Measurements from ENCODE around the gene NT5C1A.

DNA sequence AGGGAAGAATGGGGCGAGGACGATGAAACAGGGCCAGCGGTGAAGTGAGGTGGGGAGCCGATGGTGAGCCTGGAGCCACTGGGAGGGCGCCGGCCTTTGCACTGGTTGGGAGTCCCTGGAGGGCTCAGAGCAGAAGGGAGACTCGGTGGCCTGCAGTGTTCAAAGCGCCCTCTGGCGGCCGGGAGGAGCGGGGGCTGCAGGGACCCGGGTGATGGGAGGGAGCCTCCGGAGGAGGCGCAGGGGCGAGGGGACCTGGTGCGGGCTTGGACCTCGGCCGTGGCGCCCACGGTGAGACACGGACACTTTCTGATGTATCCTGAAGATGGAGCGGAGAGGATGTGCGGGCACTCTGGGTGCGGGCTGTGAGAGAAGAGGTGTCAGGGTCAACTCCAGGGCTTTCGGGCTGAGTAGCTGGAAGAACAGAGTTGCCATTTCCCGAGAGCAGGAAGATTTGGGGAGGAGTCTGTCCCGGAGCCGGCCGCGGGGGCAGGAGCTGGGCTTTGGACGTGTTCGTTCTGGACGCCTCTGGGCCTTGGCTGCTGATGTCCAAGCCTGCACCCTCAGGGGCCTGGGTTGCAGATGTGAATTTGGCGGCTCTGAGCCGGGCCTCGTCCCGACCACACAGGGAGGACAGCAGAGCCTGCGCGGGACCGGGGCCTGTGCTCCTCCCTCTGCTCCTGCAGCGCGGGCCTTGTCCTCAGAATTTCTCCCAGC, 62.1 kb downstream of the NT5C1A start:
- TF ChIP-seq, protein P1, sequence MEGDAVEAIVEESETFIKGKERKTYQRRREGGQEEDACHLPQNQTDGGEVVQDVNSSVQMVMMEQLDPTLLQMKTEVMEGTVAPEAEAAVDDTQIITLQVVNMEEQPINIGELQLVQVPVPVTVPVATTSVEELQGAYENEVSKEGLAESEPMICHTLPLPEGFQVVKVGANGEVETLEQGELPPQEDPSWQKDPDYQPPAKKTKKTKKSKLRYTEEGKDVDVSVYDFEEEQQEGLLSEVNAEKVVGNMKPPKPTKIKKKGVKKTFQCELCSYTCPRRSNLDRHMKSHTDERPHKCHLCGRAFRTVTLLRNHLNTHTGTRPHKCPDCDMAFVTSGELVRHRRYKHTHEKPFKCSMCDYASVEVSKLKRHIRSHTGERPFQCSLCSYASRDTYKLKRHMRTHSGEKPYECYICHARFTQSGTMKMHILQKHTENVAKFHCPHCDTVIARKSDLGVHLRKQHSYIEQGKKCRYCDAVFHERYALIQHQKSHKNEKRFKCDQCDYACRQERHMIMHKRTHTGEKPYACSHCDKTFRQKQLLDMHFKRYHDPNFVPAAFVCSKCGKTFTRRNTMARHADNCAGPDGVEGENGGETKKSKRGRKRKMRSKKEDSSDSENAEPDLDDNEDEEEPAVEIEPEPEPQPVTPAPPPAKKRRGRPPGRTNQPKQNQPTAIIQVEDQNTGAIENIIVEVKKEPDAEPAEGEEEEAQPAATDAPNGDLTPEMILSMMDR (IDR thresholded peaks at IDR 0.05; ENCODE audit: poor library complexity), result peak; percentile 70
- TF ChIP-seq EZH2 (IDR thresholded peaks at IDR 0.05; ENCODE audit: borderline replicate concordance) (no peak), EZH2phosphoT487 (IDR thresholded peaks at IDR 0.05; ENCODE audit: low read depth, severe bottlenecking, unreplicated experiment) (no peak)

Measured in hepatocyte (in vitro differentiated cells).